ENCODE data around the gene AP4S1.
"Not testable (repeated sequence)": the region's sequence is repeated elsewhere in the genome, so short reads cannot be mapped to it uniquely, and the experiment has no call there.

AP4S1 gene

GRCh38 chr14:31070431-31070830 is 45.0 kb downstream of the AP4S1 start:
- Histone ChIP-seq H3K9ac (ENCODE audit: low read length) (no peak overlapping the region), H3K9me3 (ENCODE audit: control insufficient read depth, low read depth, low read length) (no peaks in the 10 kb centered on the region), H3K36me3 (ENCODE audit: control insufficient read depth, low read depth, low read length) (no peaks in the 10 kb centered on the region), H3K4me1 (ENCODE audit: control insufficient read depth, low read depth, low read length) (no peaks in the 10 kb centered on the region), H3K27me3 (ENCODE audit: control insufficient read depth, insufficient read depth, low read length) (no peaks in the 10 kb centered on the region), H3K27ac (ENCODE audit: low read length) (no peak overlapping the region), H3K4me3 (ENCODE audit: low read length) (no peak overlapping the region)

GRCh38 chr14:31071151-31071550 is 45.7 kb downstream of the AP4S1 start:
- Histone ChIP-seq H3K9me3 (ENCODE audit: control insufficient read depth, low read depth, low read length) (no peaks in the 10 kb centered on the region), H3K9ac (ENCODE audit: low read length) (no peak overlapping the region), H3K4me1 (ENCODE audit: control insufficient read depth, low read depth, low read length) (no peaks in the 10 kb centered on the region), H3K27me3 (ENCODE audit: control insufficient read depth, insufficient read depth, low read length) (no peaks in the 10 kb centered on the region), H3K4me3 (ENCODE audit: low read length) (no peak overlapping the region), H3K27ac (ENCODE audit: low read length) (no peak overlapping the region), H3K36me3 (ENCODE audit: control insufficient read depth, low read depth, low read length) (no peaks in the 10 kb centered on the region)

- H3K9me3 ChIP-seq (ENCODE audit: control insufficient read depth, low read depth, low read length), result no peaks in the 10 kb centered on the region
- H3K9ac ChIP-seq (ENCODE audit: low read length), result no peak overlapping the region
- H3K27ac ChIP-seq (ENCODE audit: low read length), result no peak overlapping the region
- no peaks in the 10 kb centered on the region for H3K36me3 ChIP-seq (ENCODE audit: control insufficient read depth, low read depth, low read length)
- no peaks in the 10 kb centered on the region for H3K27me3 ChIP-seq (ENCODE audit: control insufficient read depth, insufficient read depth, low read length)
- H3K4me3 ChIP-seq (ENCODE audit: low read length), result no peak overlapping the region
- H3K4me1 ChIP-seq (ENCODE audit: control insufficient read depth, low read depth, low read length), result no peaks in the 10 kb centered on the region
These were observed 49.7 kb downstream of the AP4S1 start for GRCh38 chr14:31075144-31075543.

GRCh38 chr14:31078766-31079165 is 53.3 kb downstream of the AP4S1 start:
- H3K4me3 ChIP-seq (ENCODE audit: low read length), result no peak overlapping the region
- no peaks in the 10 kb centered on the region for H3K27me3 ChIP-seq (ENCODE audit: control insufficient read depth, insufficient read depth, low read length)
- no peak overlapping the region for H3K27ac ChIP-seq (ENCODE audit: low read length)
- no peaks in the 10 kb centered on the region for H3K4me1 ChIP-seq (ENCODE audit: control insufficient read depth, low read depth, low read length)
- no peaks in the 10 kb centered on the region for H3K9me3 ChIP-seq (ENCODE audit: control insufficient read depth, low read depth, low read length)
- no peak overlapping the region for H3K9ac ChIP-seq (ENCODE audit: low read length)
- H3K36me3 ChIP-seq (ENCODE audit: control insufficient read depth, low read depth, low read length), result no peaks in the 10 kb centered on the region

GRCh38 chr14:31080056-31080455 is 54.6 kb downstream of the AP4S1 start:
- H3K27me3 ChIP-seq (ENCODE audit: control insufficient read depth, insufficient read depth, low read length), result no peaks in the 10 kb centered on the region
- no peak overlapping the region for H3K9ac ChIP-seq (ENCODE audit: low read length)
- H3K36me3 ChIP-seq (ENCODE audit: control insufficient read depth, low read depth, low read length), result no peaks in the 10 kb centered on the region
- H3K27ac ChIP-seq (ENCODE audit: low read length), result no peak overlapping the region
- no peak overlapping the region for H3K4me3 ChIP-seq (ENCODE audit: low read length)
- no peaks in the 10 kb centered on the region for H3K4me1 ChIP-seq (ENCODE audit: control insufficient read depth, low read depth, low read length)
- H3K9me3 ChIP-seq (ENCODE audit: control insufficient read depth, low read depth, low read length), result no peaks in the 10 kb centered on the region

GRCh38 chr14:31080484-31080883 is 55.0 kb downstream of the AP4S1 start:
- H3K4me3 ChIP-seq (ENCODE audit: low read length), result no peak overlapping the region
- no peak overlapping the region for H3K9ac ChIP-seq (ENCODE audit: low read length)
- H3K9me3 ChIP-seq (ENCODE audit: control insufficient read depth, low read depth, low read length), result no peaks in the 10 kb centered on the region
- no peaks in the 10 kb centered on the region for H3K4me1 ChIP-seq (ENCODE audit: control insufficient read depth, low read depth, low read length)
- no peaks in the 10 kb centered on the region for H3K36me3 ChIP-seq (ENCODE audit: control insufficient read depth, low read depth, low read length)
- no peak overlapping the region for H3K27ac ChIP-seq (ENCODE audit: low read length)
- H3K27me3 ChIP-seq (ENCODE audit: control insufficient read depth, insufficient read depth, low read length), result no peaks in the 10 kb centered on the region

- Histone ChIP-seq H3K27ac (ENCODE audit: low read length) (no peak overlapping the region), H3K9me3 (ENCODE audit: control insufficient read depth, low read depth, low read length) (no peaks in the 10 kb centered on the region), H3K4me3 (ENCODE audit: low read length) (no peak overlapping the region), H3K4me1 (ENCODE audit: control insufficient read depth, low read depth, low read length) (no peaks in the 10 kb centered on the region), H3K27me3 (ENCODE audit: control insufficient read depth, insufficient read depth, low read length) (no peaks in the 10 kb centered on the region), H3K36me3 (ENCODE audit: control insufficient read depth, low read depth, low read length) (no peaks in the 10 kb centered on the region), H3K9ac (ENCODE audit: low read length) (no peak overlapping the region)
These were observed 58.3 kb downstream of the AP4S1 start for GRCh38 chr14:31083781-31084180.

- no peak overlapping the region for H3K27ac ChIP-seq (ENCODE audit: low read length)
- no peaks in the 10 kb centered on the region for H3K9me3 ChIP-seq (ENCODE audit: control insufficient read depth, low read depth, low read length)
- H3K4me3 ChIP-seq (ENCODE audit: low read length), result no peak overlapping the region
- no peaks in the 10 kb centered on the region for H3K36me3 ChIP-seq (ENCODE audit: control insufficient read depth, low read depth, low read length)
- H3K9ac ChIP-seq (ENCODE audit: low read length), result no peak overlapping the region
- no peaks in the 10 kb centered on the region for H3K27me3 ChIP-seq (ENCODE audit: control insufficient read depth, insufficient read depth, low read length)
- H3K4me1 ChIP-seq (ENCODE audit: control insufficient read depth, low read depth, low read length), result no peaks in the 10 kb centered on the region
These were observed 58.9 kb downstream of the AP4S1 start for GRCh38 chr14:31084385-31084784.

- Histone ChIP-seq H3K36me3 (ENCODE audit: control insufficient read depth, low read depth, low read length) (no peaks in the 10 kb centered on the region), H3K27ac (ENCODE audit: low read length) (no peak overlapping the region), H3K4me3 (ENCODE audit: low read length) (no peak overlapping the region), H3K27me3 (ENCODE audit: control insufficient read depth, insufficient read depth, low read length) (no peaks in the 10 kb centered on the region), H3K9me3 (ENCODE audit: control insufficient read depth, low read depth, low read length) (no peaks in the 10 kb centered on the region), H3K4me1 (ENCODE audit: control insufficient read depth, low read depth, low read length) (no peaks in the 10 kb centered on the region), H3K9ac (ENCODE audit: low read length) (no peak overlapping the region)
These were observed 59.6 kb downstream of the AP4S1 start for GRCh38 chr14:31085027-31085426.

GRCh38 chr14:31086466-31086865 is 61.0 kb downstream of the AP4S1 start:
- not testable (repeated sequence) for H3K27me3 ChIP-seq (ENCODE audit: control insufficient read depth, insufficient read depth, low read length); H3K27ac ChIP-seq (ENCODE audit: low read length); H3K9ac ChIP-seq (ENCODE audit: low read length); H3K4me1 ChIP-seq (ENCODE audit: control insufficient read depth, low read depth, low read length); H3K36me3 ChIP-seq (ENCODE audit: control insufficient read depth, low read depth, low read length); H3K9me3 ChIP-seq (ENCODE audit: control insufficient read depth, low read depth, low read length); H3K4me3 ChIP-seq (ENCODE audit: low read length)

GRCh38 chr14:31090883-31091764 is 65.7 kb downstream of the AP4S1 start:
- no peak overlapping the region for H3K4me3 ChIP-seq (ENCODE audit: low read length)
- H3K9ac ChIP-seq (ENCODE audit: low read length), result no peak overlapping the region
- H3K36me3 ChIP-seq (ENCODE audit: control insufficient read depth, low read depth, low read length), result no peaks in the 10 kb centered on the region
- H3K4me1 ChIP-seq (ENCODE audit: control insufficient read depth, low read depth, low read length), result no peaks in the 10 kb centered on the region
- H3K27me3 ChIP-seq (ENCODE audit: control insufficient read depth, insufficient read depth, low read length), result no peaks in the 10 kb centered on the region
- H3K9me3 ChIP-seq (ENCODE audit: control insufficient read depth, low read depth, low read length), result no peaks in the 10 kb centered on the region
- H3K27ac ChIP-seq (ENCODE audit: low read length), result no peak overlapping the region

GRCh38 chr14:31092160-31092708 is 66.8 kb downstream of the AP4S1 start:
- H3K36me3 ChIP-seq (ENCODE audit: control insufficient read depth, low read depth, low read length), result no peaks in the 10 kb centered on the region
- H3K4me3 ChIP-seq (ENCODE audit: low read length), result no peak overlapping the region
- no peak overlapping the region for H3K9ac ChIP-seq (ENCODE audit: low read length)
- no peaks in the 10 kb centered on the region for H3K4me1 ChIP-seq (ENCODE audit: control insufficient read depth, low read depth, low read length)
- H3K9me3 ChIP-seq (ENCODE audit: control insufficient read depth, low read depth, low read length), result no peaks in the 10 kb centered on the region
- H3K27ac ChIP-seq (ENCODE audit: low read length), result no peak overlapping the region
- no peaks in the 10 kb centered on the region for H3K27me3 ChIP-seq (ENCODE audit: control insufficient read depth, insufficient read depth, low read length)
